Mesodermal cell (in vitro differentiated cells): Measurements from ENCODE around the gene INO80E.
A peak's percentile ranks its signal among the peaks of the same experiment; 100 is the strongest.

Experiments used
- H3K27ac ChIP-seq: 2 replicates; pipeline ENCODE4 v1.7.0; 2013; ENCODE audit warnings: mild to moderate bottlenecking, low read depth, low read length, moderate library complexity; ENCODE audit not compliant: severe bottlenecking
- H3K36me3 ChIP-seq: 2 replicates; pipeline ENCODE4 v1.7.1; 2013; ENCODE audit warnings: mild to moderate bottlenecking, low read length, moderate library complexity; ENCODE audit not compliant: control insufficient read depth, insufficient read depth
- H3K4me1 ChIP-seq: one replicate; pipeline ENCODE4 v1.7.1; 2013; ENCODE audit warnings: mild to moderate bottlenecking, low read length; ENCODE audit not compliant: insufficient read depth, control insufficient read depth, poor library complexity, severe bottlenecking
- H3K4me3 ChIP-seq: 2 replicates; pipeline ENCODE4 v1.7.0; 2013; ENCODE audit warnings: low read length, control low read depth, mild to moderate bottlenecking; ENCODE audit not compliant: insufficient read depth, poor library complexity, severe bottlenecking; ENCODE audit errors: extremely low read depth
- H3K9me3 ChIP-seq: 2 replicates; pipeline ENCODE4 v1.7.1; 2013; ENCODE audit warnings: mild to moderate bottlenecking, low read length, moderate library complexity; ENCODE audit not compliant: control insufficient read depth
- WGBS, 2 experiments: methylation state at CpG; one replicate each; pipeline ENCODE4 v1.1.5; 2013; ENCODE audit warnings: missing lambda C conversion rate in 2 of 2; ENCODE audit not compliant: insufficient coverage in 2 of 2; 5-methylcytosine and 5-hydroxymethylcytosine counted together

INO80E gene

DNA sequence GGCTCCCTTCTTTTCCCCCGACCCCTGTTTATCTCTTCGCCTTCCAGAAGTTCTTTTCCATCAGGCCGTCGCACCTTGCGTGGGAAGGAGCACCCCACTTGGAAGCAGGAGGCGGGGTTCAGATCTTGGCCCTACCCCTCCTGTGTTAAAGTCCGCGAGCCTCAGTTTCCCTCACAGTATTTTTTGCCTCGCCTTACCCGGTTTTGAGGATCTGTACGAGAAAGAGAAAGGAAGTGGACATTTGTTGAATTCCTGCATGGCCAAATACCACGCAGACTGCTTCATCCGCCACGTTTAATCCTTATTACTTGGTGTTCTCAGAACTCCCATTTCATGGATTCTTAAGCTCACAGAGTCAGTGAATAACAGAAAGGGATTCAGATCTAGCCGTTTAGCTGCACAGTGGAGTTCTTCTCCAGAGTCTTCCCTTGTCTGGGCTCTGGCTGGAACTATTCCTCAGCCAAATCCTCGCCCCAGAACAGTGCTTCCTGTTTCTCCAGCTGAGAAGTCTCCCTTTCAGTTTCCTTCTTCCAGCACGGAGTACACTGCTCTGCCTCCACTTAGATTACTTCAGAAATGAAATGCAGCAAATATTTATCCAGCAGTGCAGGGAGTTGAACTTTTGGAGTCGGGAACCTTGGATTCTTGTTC is 33.6 kb upstream of the INO80E start:
- H3K27ac ChIP-seq = peak overlapping the region; percentile 72
- no peaks in the 10 kb centered on the region for H3K9me3 ChIP-seq
- H3K4me1 ChIP-seq = no peaks in the 10 kb centered on the region
- H3K4me3 ChIP-seq = peak overlapping the region; percentile 62
- 32 to 38% methylated on average over 13 to 15 of the region's 18 CpGs for WGBS, 2 experiments
- H3K36me3 ChIP-seq = peaks cover 13% of the 10 kb centered on the region

DNA sequence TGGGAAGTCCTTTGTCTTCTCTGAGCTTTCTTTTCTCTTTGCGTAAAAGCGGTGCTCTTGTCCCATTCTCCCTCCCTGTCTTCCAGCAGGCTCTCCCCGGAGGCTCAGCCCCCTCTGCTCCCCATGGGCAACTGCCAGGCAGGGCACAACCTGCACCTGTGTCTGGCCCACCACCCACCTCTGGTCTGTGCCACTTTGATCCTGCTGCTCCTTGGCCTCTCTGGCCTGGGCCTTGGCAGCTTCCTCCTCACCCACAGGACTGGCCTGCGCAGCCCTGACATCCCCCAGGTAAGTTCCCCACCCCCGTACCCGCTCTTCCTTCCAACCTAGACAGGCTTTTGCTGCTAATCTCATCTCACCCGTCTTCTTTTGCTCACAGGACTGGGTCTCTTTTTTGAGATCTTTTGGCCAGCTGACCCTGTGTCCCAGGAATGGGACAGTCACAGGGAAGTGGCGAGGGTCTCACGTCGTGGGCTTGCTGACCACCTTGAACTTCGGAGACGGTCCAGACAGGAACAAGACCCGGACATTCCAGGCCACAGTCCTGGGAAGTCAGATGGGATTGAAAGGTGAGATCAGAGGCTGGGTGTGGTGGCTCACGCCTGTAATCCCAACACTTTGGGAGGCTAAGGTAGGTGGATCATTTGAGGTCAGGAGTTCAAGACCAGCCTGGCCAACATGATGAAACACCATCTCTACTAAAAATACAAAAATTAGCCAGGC is 32.9 kb upstream of the INO80E start:
- 92 to 95% methylated on average over 13 to 14 of the region's 14 CpGs for WGBS, 2 experiments
- no peaks in the 10 kb centered on the region for H3K9me3 ChIP-seq
- no peaks in the 10 kb centered on the region for H3K4me1 ChIP-seq
- peaks cover 20% of the 10 kb centered on the region for H3K36me3 ChIP-seq
- no peak overlapping the region for H3K27ac ChIP-seq
- H3K4me3 ChIP-seq = peak overlapping the region; percentile 62

DNA sequence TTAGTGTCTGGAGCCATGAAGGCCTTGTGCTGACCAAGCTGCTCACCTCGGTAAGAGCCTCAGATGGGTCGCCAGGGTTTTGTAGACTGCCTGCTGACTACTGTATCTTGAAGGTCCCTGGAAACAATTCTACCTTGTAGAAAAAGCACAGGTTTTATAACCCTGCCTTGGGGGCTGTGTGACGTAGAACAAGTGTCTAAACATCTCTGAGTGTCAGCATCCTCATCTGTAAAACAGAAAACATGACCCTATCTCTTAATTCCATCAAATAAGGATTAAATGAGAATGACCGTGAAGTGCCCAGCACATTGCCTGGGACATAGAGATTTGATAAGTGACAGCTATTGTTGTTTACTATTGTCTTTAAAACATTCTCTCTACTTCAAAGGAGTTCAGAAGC is 27.8 kb upstream of the INO80E start:
- Histone ChIP-seq H3K4me3 (no peak overlapping the region), H3K27ac (no peak overlapping the region), H3K36me3 (peaks cover 60% of the 10 kb centered on the region), H3K4me1 (no peaks in the 10 kb centered on the region), H3K9me3 (peaks cover 8% of the 10 kb centered on the region)
- 81 to 100% methylated on average over 2 of the region's 4 CpGs for WGBS, 2 experiments

DNA sequence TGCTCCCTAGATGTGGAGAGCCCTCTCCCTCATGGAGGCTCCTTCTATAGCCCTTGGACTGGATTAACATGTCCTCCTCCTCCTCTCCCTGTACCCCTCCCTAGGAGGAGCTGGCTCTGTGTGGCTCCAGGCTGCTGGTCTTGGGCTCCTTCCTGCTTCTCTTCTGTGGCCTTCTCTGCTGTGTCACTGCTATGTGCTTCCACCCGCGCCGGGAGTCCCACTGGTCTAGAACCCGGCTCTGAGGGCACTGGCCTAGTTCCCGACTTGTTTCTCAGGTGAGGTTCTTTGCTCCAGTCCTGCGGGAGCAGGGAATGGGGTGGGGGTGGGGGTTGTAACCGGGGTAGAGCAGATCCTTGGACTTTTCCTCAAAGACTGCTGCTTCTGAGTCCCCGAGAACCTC is 24.7 kb upstream of the INO80E start:
- Histone ChIP-seq H3K27ac (no peak overlapping the region), H3K36me3 (peaks cover 53% of the 10 kb centered on the region), H3K4me3 (no peak overlapping the region), H3K9me3 (peaks cover 8% of the 10 kb centered on the region), H3K4me1 (peaks cover 15% of the 10 kb centered on the region)
- 96 to 100% methylated on average over 5 to 6 of the region's 8 CpGs for WGBS, 2 experiments

DNA sequence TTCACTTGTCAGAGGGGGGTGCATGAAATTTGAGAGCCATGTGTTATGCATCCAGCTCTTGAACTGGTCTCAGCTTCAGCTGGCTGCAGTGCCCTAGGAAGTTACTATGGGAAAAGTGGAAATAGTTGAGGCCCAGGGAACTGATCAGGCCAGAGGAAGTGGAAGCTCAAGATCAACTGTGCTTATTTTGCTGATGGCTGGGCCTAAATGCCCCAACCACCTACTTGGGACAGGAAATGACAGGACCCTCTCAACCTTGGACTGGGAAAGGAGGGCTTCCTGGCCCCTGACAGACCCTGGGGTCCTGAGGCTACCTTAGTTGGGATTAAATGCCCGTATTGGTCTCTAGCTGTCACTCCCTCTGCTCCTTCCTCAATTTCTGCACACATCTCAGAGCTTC is 23.5 kb upstream of the INO80E start:
- H3K9me3 ChIP-seq = peaks cover 8% of the 10 kb centered on the region
- WGBS, 2 experiments = 100% methylated on average over 1 of the region's 1 CpG
- peaks cover 21% of the 10 kb centered on the region for H3K4me1 ChIP-seq
- H3K27ac ChIP-seq = no peak overlapping the region
- H3K36me3 ChIP-seq = peaks cover 56% of the 10 kb centered on the region
- H3K4me3 ChIP-seq = no peak overlapping the region

DNA sequence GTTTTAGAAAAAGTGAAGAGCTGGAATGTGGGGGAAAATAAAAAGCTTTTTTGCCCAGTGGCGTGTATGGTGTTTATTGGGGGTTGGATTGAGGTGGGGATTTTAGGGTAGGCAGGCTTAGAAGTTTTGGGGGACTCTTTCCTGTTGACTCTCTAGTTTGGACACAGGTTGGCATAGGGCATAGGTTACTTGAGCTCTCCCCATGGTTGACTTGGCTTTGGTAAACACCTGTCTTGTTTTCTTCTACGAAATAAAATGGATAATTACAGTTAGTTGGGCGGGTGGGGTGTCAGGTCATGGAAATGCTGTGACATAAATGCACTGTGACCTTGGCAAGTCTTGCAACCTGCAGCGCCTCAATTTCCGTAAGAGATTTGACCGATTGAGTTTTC is 23.1 kb upstream of the INO80E start:
- 86% methylated on average over 5 to 6 of the region's 6 CpGs for WGBS, 2 experiments
- no peak overlapping the region for H3K4me3 ChIP-seq
- peaks cover 8% of the 10 kb centered on the region for H3K9me3 ChIP-seq
- H3K27ac ChIP-seq = no peak overlapping the region
- H3K36me3 ChIP-seq = peaks cover 57% of the 10 kb centered on the region
- H3K4me1 ChIP-seq = peaks cover 21% of the 10 kb centered on the region

DNA sequence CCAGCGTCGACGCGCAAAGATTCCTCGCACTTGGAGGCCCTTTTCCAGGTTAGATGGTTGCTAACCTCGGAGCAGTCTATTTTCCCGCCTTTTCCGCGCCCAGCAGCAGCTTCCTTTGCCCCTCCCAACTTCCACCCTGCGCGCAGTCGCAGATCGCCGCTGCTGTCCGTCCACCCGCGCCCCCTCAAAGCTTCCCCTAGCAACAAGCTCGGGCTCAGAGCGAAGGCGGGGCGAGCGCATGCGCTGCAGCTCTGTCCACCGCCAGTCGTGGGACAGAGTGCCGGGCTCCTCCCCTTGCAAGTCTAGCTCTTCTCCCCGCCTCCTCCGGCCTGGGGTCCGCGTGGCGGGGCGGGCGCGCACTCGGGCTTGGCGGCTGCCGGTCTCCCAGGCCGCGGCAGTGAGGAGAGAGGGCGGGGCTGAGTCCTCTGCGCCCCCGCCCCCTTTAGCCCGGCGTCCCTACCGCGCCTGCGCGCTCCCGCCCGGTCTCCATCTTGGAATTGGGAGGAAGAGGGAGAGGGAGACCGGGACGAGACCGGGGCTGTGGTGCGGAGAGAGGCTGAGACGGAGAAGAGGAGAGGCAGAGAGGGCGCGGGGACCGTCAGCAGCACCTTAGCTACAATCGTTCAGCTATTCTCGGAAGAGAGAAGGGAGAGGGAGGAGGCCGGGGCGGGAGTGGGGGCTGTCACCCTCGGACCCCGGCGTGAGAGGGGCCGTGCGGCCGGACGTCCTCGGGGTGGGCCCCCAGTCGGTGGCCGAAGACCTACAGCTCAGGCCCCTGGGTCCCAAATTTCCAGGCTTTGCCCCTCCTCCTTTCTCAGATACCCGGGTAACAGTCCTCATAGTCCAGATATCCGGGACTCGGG is 22.4 kb upstream of the INO80E start, which contains the start of gene TAOK2:
TSS of gene TAOK2 (plus strand) at position 485 of the 863 bp plus-strand sequence. CDS start 3,905 bp downstream, outside the sequence.
- H3K36me3 ChIP-seq = peaks cover 57% of the 10 kb centered on the region
- peaks cover 21% of the 10 kb centered on the region for H3K4me1 ChIP-seq
- WGBS, 2 experiments = 3 to 5% methylated on average over 43 to 62 of the region's 75 CpGs

DNA sequence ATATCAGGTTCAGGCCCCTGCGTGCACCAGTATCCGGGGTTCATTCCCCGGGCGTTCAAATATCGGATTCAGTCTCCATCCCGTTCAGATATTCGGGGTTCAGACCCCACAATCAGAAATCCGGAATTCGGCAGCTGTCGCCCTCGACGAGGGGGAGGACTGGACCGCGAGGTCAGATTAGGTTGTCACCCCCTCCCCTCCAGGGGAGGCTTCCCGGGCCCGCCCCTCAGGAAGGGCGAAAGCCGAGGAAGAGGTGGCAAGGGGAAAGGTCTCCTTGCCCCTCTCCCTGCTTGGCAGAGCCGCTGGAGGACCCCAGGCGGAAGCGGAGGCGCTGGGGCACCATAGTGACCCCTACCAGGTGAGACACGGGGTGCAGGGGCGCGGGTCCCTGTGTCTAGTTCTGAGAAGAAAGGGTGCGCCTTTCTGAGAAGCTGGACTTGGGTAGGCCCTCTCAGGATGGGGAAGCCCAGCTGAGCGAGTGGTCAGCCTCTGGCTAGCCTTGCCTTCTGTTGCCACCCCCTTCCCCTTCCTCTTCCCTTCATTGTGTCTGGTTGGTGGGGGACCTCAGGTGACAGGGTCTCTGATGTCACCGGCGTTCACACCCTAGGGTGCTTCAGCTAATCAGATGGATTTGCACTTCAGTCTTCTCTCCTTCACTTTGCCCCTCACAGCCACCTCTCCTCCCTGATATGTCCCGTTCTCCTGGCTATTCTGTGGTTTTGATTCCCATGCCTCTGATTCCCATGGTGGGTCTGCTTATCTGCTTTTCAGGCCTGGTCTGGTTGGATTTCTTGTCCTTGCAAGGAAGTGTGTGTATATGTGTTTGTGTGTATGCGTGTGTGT is 21.5 kb upstream of the INO80E start:
- peaks cover 60% of the 10 kb centered on the region for H3K36me3 ChIP-seq
- peaks cover 21% of the 10 kb centered on the region for H3K4me1 ChIP-seq
- WGBS, 2 experiments = 5 to 8% methylated on average over 17 to 27 of the region's 31 CpGs
- peaks cover 8% of the 10 kb centered on the region for H3K9me3 ChIP-seq
- H3K27ac ChIP-seq = peak overlapping the region; percentile 79
- H3K4me3 ChIP-seq = peak overlapping the region; percentile 80

More for the DNA sequence above, 22.4 kb upstream of the INO80E start, which contains the start of gene TAOK2:
- peak within 1 kb of the TSS; percentile 80 for H3K4me3 ChIP-seq
- peaks cover 8% of the 10 kb centered on the region for H3K9me3 ChIP-seq
- peak within 1 kb of the TSS; percentile 79 for H3K27ac ChIP-seq

DNA sequence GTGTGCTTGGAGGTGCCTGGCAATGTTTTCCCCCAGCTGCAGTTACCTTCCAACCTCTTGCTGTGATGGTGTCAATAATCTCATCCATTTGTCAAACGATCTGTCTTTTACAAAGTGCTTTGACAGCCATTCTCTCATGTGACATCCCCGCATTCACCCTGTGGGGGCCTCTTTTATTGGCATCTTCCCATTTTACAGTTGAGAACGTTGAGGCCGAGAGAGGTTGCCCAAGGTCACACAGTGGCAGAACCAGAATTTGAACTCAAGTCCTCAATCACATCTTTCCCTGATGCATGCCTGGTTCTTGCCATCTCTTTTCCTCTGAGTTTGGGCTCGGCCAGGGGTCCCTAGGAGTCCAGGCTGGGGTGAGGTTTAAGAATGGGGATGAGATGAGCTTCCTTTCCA is 20.9 kb upstream of the INO80E start:
- WGBS, 2 experiments = 82 to 83% methylated on average over 4 to 5 of the region's 5 CpGs
- H3K36me3 ChIP-seq = peaks cover 61% of the 10 kb centered on the region

More for the DNA sequence above, 20.9 kb upstream of the INO80E start:
- H3K9me3 ChIP-seq = peaks cover 8% of the 10 kb centered on the region
- H3K4me1 ChIP-seq = peaks cover 21% of the 10 kb centered on the region
- H3K27ac ChIP-seq = peak overlapping the region; percentile 64
- H3K4me3 ChIP-seq = peak overlapping the region; percentile 80
